Medulla oblongata (tissue), 1 donor: ENCODE measurements around the gene PARP16.
A peak's percentile ranks its signal among the peaks of the same experiment; 100 is the strongest.

Source experiments
- DNase-seq: peaks from one replicate; pipeline ENCODE4 v3.0.0-alpha.2; 2015; ENCODE audit errors: extremely low spot score

The PARP16 gene

DNA sequence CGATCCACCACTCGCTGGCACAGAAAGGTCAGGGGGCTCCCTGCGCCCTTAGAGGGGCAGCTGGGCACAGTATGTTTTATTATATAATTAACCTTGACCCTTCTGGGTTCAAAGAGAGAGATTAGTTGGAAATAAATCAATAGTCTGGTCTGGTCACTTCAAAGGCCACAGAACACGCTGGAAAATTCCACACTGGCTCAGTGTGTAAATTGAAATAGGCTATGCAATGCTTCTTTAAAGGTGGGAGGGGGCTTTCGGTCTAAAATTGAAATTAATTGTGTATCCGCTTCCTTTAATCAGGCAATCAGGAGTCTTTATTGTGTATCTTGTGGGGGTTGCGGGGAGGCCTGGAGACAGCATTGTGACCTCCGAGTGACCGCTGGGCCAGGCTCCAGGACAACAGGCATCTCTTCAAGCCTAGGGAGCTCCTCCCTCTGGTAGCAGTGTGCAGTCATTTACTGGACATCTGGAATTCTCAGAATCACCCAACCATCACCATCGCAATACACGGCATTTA is 25.8 kb upstream of the PARP16 start:
- DNase-seq = peak; percentile 87

DNA sequence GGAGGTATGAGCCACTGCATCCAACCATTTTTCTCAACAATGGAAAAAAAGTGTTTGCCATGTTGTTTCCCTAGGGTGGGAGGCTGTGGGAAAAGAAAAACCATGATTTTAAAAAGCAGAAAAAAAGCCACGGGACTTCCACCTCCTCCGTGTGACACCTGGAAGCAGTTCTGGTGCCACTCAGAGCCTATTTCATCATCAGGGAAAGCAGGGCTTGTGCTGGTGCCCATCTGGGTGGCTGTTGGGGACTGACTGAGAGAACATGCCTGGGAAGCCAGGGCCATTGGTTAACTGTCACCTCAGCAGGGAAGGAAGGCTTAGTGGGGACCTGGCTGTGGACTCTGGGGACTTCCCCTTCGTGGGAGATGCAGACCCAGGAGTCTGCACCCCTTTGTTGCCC is 25.1 kb upstream of the PARP16 start:
- DNase-seq = no peak

DNA sequence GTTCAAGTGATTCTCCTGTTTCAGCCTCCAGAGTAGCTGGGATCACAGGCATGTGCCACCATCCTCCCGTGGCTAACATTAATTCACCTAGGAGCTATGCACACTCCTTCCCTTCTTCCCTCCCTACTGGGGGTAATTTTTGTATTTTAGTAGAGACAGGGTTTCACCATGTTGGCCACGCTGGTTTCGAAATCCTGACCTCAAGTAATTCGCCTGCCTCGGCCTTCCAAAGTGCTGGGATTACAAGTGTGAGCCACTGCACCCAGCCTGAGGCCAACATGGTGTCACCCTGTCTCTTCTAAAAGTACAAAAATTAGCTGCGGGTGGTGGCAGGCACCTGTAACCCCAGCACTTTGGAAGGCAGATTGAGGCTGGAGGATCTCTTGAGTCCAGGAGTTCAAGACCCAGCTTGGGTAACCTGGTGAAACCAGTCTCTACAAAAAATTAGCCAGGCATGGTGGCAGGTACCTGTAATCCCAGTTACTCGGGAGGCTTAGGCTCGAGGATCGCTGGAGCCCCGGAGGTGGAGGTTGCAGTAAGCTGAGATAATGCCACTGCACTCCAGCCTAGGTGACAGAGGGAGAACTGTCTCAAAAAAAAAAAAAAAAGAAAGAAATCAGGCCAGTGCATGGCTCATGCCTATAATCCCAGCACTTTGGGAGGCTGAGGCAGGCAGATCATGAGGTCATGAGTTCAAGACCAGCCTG is 23.9 kb upstream of the PARP16 start:
- no peak for DNase-seq

DNA sequence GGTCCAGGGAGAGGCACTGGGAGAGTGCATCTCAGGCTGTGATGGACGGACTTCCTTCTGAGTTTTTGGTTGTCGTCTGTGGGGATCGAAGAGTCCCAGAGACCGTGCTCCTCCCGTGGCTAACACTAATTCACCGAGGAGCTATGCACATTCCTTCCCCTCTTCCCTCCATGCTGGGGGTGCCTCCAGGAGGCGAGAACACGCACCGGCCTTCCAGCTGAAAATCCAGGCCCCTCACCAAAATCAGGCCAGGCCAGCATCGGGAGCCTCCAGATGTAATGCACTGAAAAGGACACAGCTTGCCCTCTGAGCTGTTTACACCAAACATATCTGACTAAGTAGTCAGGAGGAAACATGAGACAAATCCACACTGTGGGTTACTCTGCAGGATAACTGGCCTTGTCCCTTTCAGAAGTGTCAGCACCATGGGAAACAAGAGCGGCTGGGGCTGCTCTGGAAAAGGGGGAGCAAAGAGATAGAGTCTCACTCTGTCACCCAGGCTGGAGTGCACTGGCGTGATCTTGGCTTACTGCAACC is 23.3 kb upstream of the PARP16 start:
- DNase-seq = no peak

DNA sequence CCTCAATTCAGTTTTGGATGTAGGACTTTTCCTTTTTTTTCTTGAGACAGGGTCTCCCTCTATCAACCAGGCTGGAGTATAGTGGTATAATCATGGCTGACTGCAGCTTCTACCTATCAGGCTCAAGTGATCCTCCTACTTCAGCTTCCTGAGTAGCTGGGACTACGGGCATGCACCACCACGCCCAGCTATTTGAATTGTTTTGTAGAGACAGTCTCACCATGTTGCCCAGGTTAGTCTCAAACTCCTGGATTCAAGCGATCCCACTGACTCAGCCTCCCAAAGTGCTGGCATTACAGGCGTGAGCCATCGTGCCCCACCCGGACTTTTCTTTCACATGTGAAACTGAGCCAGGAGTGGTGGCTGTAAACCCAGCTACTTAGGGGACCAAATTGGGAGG is 21.3 kb upstream of the PARP16 start:
- no peak for DNase-seq

DNA sequence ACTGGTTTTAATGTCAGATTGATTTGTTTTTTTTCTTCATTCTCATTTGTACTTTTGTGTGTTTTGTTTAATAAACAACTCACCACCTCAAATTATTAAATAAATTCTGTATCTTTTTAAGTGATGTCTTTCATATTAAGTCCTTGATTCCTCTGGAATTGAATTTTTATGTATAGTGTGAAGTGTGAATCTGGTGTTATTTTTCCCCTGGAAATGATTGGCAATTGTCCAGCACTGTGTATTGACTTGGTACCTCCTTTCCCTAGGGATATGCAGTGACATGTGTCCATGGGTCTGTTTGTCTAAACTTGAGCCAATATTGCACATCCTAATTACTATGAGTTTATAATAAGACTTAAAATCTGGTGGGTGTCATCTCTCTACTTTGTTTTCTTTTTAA is 19.9 kb upstream of the PARP16 start:
- DNase-seq = no peak

DNA sequence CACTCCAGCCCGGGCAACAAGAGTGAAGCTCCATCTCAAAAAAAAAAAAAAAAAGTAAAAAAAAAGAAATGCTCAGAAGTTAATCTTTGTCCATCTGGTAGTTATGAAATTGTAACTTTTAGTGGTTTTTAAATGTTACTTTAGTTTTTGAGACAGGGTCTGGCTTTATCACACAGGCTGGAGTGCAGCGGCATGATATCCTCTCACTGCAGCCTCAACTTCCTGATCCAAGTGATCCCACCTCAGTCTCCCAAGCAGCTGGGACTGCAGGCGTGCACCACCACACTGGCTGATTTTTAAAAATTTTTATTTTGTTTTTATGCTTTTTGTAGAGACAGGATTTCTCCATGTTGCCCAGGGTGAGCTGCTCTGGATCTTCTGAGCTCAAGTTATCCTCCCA is 19.1 kb upstream of the PARP16 start:
- DNase-seq = no peak

DNA sequence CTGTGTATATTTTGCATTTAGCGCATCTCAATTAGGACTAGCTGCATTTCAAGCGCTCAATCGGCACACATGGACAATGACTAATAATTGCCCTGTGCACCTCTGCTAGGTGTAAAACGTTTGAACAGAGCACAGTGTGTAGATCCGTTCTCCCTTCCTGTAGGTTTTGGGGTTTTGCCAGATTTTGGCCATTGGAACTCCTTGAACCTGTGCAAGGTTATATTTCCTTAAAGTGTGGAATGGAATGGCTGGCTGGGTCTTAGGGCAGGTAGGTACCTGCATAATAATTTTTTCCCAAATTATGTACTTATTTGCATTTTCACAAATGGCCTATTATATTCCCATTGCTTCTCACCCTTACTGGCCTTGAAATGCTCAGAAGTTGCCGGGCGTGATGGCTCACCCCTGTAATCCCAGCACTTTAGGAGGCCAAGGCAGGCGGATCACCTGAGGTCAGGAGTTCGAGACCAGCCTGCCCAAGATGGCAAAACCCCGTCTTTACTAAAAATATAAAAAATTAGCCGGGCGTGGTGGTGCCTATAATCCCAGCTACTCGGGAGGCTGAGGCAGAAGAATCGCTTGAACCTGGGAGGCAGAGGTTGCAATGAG is 18.6 kb upstream of the PARP16 start:
- peak; percentile 63 for DNase-seq

DNA sequence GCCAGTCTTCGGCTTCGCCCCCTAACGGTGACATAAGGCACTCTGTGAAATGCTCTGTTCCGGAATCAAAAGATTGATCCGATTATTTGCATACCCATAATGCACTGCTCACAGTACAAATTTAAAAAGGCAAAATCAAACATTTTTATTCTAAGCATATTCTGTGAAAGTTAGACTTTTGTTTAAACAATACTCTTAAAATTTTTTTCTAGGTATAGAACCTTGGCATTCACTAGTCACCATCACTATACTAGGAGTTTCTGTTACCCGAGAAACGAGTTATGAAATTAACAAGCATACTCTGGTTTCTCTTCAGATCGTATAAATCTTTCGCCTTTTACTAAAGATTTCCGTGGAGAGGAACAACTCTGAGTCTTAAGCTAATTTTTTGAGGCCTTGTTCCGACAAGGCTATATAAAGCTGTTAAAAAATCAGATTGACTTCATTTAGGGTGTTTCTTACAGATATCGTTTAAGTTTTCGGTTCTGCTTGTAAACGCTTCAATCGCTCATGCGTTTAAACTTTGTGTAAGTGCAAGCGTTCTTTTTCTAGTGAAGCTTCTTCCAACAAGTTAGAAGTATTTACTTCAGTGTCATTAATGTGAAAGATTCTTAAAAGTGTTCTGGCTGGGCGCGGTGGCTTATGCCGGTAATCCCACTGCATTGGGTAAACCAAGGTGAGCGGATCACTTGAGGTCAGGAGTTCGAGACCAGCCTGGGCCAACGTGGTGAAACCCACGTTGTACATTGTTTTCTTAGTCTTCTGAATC is 17.9 kb upstream of the PARP16 start, which contains the start of gene RNU5B-1:
Gene RNU5B-1, plus strand, starts transcription at position 297 of the 769 bp plus-strand sequence.
- peak; percentile 97 for DNase-seq

DNA sequence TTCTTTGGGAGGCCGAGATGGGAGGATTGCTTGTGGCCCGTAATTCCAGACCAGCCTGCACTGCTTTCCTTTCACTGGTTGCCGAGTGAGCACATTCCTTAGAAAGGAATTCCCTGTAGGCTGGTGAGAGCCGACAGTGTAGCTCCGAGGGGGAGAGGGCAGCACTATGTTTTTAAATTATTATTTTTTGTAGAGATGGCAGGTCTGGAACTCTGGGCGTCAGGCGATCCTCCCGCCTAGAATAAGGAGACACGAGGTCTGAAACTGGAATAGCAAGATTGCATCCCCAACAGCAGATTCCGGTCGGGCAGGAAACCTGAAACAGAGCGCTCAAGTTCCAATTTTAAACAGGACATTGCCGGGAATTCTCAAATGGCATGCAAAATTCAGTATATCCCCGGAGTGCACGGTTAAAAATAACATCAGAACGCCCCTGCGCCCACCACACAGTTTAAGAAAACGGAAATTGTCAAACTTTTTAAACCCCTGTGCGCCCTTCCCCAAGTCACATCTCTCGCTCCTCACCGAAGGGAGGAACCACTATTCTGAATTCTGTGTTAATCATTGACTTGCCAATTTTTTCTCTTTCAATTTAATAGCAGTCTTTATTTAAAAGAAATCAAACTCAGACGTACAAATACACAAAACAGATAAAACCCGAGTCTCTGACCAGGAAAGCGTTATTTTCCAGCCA is 17.2 kb upstream of the PARP16 start:
- peak; percentile 80 for DNase-seq

DNA sequence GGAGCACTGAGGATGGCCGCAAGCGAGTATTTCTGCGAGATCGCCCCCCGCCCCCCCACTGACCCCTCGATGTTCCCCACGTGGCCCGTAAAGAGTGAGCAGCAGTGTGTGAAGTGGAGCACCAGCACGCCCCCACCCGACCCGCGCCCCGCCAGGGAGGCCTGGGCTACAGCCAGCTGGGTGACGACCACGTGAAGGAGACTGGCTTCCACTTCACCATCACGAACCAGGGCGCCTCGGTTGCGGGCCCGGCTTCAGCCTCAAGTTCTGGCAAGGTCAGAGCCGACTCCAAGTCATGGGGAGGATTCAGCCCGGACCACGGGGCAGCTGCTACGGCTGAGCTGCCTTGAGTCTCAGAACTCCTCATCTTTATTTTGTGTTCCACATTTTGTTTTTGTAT is 15.4 kb upstream of the PARP16 start:
- DNase-seq = no peak

DNA sequence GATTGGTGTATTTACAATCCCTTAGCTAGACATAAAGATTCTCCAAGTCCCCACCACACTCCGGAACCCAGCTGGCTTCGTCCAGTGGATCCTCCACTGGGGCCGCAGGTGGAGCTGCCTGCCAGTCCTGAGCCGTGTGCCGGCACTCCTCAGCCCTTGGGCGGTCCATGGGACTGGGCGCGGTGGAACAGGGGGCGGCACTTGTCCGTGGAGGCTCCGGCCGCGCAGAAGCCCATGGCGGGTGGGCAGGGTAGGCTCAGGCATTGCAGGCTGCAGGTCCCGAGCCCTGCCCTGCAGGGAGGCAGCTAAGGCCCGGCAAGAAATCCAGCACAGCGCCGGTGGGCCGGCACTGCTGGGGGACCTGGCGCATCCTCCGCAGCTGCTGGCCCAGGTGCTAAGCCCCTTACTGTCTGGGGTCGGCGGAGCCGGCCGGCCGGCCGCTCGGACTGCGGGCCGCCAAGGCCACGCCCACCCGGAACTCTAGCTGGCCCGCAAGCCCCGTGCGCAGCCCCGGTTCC is 14.3 kb upstream of the PARP16 start:
- DNase-seq = no peak

DNA sequence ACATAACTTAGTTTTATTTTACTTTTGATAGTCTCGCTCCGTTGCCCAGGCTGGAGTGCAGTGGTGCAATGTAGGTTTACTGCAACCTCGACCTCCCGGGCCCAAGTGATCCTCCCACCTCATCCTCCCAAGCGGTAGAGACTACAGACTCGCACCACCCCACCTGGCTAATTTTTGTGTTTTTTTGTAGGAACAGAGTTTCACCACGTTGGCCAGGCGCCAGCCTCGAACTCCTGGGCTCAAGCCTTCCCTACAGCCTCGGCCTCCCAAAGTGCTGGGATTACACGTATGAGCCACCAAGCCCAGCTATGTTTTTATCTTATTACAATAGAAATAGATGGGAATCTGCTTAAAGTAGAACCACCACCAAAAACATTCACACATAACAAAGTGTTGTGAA is 12.0 kb upstream of the PARP16 start:
- no peak for DNase-seq

DNA sequence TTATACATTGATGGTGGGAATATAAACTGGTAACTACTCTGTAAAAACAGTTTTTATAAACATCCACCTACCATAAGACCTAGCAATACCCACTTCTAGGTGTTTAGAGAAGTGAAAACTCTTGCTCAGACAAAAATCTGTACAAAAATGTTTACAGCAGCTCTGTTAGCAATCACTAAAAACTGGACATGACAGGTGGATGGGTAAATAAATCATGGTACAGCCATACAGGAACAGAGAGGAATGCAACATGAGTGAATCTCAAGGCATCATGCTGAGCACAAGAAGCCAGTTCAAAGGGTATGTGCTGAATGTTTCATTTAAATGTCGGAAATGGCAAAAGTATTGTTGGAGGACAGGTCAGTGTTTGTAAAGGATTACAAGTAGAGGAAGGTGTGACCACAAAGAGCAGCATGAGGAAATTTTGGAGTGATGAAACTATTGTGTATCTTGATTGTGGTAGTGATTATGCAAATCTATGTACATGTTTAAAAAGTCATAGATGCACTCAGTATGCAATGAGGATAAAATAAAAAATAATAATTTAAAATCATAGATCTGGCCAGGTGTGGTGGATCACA is 6.3 kb upstream of the PARP16 start:
- no peak for DNase-seq

DNA sequence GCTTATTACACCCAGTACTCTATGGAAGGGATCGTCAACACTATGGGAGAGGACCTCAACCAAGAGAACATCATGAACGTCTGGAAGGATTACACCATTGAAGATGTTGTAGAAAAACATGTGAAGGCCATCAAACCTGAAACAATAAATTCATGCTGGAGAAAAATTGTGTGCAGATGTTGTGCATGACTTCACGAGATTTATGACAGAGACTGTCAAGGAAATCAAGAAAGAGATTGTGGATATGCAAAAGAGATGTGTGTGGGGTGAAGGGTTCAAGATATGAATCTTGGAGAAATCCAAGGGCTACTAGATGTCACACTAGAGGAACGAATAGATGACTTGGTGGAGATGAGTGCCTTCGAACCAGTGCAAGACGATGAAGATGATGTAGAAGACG is 3.5 kb upstream of the PARP16 start:
- no peak for DNase-seq

DNA sequence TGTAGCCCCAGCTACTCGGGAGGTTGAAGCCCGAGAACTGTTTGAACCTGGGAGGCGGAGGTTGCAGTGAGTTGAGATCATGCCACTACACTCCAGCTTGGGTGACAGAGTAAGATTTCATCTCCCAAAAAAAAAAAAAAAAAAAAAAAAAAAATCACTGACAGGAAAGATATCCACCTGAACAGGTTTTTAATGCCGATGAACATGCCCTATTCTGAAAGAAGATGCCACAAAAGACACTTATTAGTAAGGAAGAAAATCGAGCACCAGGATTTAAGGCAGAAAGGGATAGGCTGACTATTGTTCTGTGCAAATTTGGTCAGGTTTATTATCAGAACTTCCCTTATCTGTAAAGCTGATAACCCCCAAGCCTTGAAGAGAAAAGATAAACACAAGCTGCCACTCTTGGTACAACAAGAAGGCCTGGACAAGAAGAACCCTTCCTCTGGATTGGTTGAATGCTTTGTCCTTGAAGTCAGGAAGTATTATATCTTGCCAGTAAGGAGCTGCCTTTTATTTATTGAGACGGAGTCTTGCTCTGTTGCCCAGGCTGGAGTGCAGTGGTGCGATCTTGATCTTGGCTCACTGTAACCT is 2.7 kb upstream of the PARP16 start:
- no peak for DNase-seq

DNA sequence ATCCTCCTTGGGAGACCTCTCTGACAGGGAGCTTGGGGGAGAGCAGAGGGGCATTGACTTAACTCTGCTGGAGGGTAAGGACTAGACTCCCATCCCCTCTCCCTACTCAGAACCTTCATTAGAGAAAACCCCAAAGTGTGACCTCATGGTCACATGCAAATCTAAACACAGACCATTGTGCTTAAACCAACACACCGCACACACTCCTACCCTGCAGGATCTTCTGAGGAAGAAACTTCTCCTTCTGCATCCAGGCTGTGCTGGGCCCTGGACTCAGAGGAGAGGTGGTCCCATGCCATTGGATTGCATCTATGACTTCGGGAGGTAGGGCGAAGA is 805 bp upstream of the PARP16 start:
- no peak for DNase-seq

DNA sequence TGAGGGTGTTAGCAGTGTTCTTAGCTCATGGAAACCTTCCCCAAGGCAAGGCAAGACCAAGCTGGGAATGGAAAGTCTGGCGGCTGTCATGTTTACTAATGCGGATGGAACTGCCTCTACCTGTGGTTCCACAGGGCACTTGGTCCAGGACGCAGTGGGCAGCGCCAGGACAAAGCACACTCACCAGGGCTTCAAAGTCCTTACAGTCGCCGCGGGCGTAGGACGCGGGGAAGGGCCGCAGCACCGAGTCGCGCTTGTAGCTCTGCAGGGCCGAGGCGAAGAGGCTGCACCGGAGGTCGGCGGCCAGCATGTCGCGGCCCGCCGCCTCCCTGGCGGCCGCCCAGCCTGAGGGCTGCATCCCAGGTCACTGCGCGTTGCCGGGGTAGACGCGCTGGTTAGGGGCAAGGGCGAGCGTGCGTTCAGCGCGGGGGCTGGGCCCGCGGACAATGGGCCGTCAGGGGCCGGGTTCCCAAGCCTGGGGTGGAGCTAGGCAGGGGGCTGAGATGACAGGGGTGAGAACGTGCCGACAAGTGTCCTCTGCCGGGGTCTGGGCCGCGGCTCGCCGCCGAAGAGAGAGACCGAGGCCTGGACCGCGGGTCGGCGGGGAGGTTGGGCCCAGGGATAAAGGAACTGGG is 497 bp downstream of the PARP16 start:
- DNase-seq = peak; percentile 43

DNA sequence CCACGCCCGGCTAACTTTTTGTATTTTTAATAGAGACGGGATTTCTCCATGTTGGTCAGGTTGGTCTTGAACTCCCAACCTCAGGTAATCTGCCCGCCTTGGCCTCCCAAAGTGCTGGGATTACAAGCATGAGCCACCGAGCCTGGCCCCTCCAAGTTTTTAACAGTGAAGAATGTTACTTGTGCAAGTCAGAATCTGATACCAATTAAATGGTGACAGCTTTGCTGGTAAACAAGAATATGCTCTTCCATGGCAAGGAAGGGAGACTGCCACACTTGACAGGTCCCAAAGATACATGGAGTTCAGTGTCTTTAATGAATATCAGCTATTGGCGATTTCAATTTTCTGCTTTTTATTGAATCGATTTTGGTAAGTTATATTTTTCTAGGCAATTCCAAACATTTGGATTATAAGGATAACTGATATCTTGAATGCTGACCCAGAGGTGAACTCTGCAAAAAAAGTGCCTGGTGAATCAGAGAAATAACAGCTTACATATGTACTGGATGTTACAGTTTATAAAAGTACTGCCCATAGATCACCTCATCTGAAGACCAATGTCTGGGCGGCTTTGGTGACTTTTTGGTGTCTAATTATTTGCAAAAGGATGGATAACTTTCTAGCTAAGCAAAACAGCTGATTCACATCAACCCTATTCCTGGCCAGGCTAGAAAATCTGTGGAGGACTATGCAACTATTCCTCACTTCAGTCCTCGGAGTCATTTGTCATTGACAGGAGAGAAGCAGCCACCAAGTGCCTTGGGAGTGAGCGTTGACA is 1.2 kb downstream of the PARP16 start:
- DNase-seq = no peak

DNA sequence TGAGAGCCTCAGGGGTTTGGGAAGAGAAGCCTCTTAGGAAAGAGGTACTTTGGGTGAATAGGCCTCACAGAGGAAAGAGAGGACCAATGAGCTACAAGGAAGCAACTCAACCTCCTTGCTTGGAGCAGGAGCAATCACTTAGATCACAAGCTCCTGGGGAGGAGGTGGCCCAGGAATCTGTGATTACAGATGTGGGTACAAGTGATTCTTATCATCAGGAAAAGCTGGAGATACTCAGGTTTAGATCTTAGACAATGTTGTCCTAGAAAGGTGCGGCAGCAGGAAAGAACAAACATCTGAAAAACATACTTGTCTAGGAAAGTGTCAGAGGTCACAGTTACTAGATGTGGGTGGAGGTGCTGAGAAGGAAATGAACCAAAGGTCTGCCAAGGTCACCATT is 8.2 kb downstream of the PARP16 start:
- no peak for DNase-seq
